ENCODE results near the gene ANKFN1. TPM values are rescaled to one million over a fixed set of nuclear protein-coding genes. Genes with fewer than 3 reads are reported as not detected.

ANKFN1 gene
- total and polyA plus RNA-seq, 2 of the 13 experiments (the other 11 are each of a cell fraction or from before 2014, with no cell fraction given), result not detected

- in situ Hi-C loops (cut with HindIII; ENCODE audit: extremely low pct_ligation_motif_present, low pct_unique_long_range_greater_than_20kb), result no loop called here
- intact Hi-C loops (cut with micrococcal nuclease; ENCODE audit: unreplicated experiment), result no loop called here
- H4K20me1 ChIP-seq (ENCODE audit: insufficient read depth, low read length), result no peaks in the 10 kb centered on the region
- no peaks in the 10 kb centered on the region for H3K9me3 ChIP-seq (ENCODE audit: low read length)
- ChIA-PET POLR2A (no interaction called here), CTCF (ENCODE audit: low intra/inter-chr PET ratio, low total read pairs) (no interaction called here)
- ATAC-seq (no peak), DNase-seq (ENCODE audit: low spot score) (no peak), FAIRE-seq (no peak)
- H3K4me2 ChIP-seq (ENCODE audit: low read depth, low read length), result no peak overlapping the region
- H3K9ac ChIP-seq (ENCODE audit: insufficient read depth, low read depth, low read length), result no peak overlapping the region
- no peak overlapping the region for H2AFZ ChIP-seq (ENCODE audit: low read length)
- no peaks in the 10 kb centered on the region for H3K4me1 ChIP-seq (ENCODE audit: insufficient read depth, low read length)
- TF ChIP-seq ZNF576 (CRISPR knock-in tag; IDR thresholded peaks at IDR 0.05) (no peak), ATM (IDR thresholded peaks at IDR 0.05; ENCODE audit: borderline replicate concordance) (no peak), ZNF235 (CRISPR knock-in tag; IDR thresholded peaks at IDR 0.05; ENCODE audit: borderline replicate concordance) (no peak), ZFP1 (CRISPR knock-in tag; IDR thresholded peaks at IDR 0.05) (no peak), ZNF747 (CRISPR knock-in tag; IDR thresholded peaks at IDR 0.05; ENCODE audit: borderline replicate concordance) (no peak), RBM22 (optimal IDR thresholded peaks at IDR 0.05; ENCODE audit: low read length) (no peak), ZSCAN25 (CRISPR knock-in tag; IDR thresholded peaks at IDR 0.05) (no peak), ZNF142 (CRISPR knock-in tag; IDR thresholded peaks at IDR 0.05) (no peak), TGIF2 (CRISPR knock-in tag; IDR thresholded peaks at IDR 0.05) (no peak), RNF2 (conservative IDR thresholded peaks at IDR 0.05; ENCODE audit: low read depth) (no peak), EED (CRISPR knock-in tag; IDR thresholded peaks at IDR 0.05) (no peak), ZNF282 (IDR thresholded peaks at IDR 0.05; ENCODE audit: partially characterized antibody) (no peak), ZNF430 (CRISPR knock-in tag; IDR thresholded peaks at IDR 0.05) (no peak), ZNF678 (CRISPR knock-in tag; IDR thresholded peaks at IDR 0.05) (no peak), ZNF770 (CRISPR knock-in tag; IDR thresholded peaks at IDR 0.05) (no peak), MEIS2 (CRISPR knock-in tag; IDR thresholded peaks at IDR 0.05) (no peak), SIX1 (CRISPR knock-in tag; IDR thresholded peaks at IDR 0.05; ENCODE audit: borderline replicate concordance) (no peak)
- H3K27ac ChIP-seq (ENCODE audit: extremely low read length, insufficient read depth, low read length), result no peak overlapping the region
- H3K27me3 ChIP-seq (ENCODE audit: control insufficient read depth in 1 of 2, insufficient read depth in 2 of 2, low read length in 2 of 2), result peaks cover 0 to 3% of the 10 kb centered on the region in 2 experiments; a peak in 2 of 5 replicates
- H3K79me2 ChIP-seq (ENCODE audit: insufficient read depth, low read length), result no peaks in the 10 kb centered on the region
- H3K36me3 ChIP-seq (replicated peaks in 1 of 2; ENCODE audit: control insufficient read depth in 1 of 2, insufficient read depth in 2 of 2, low read length in 2 of 2), result no peaks in the 10 kb centered on the region
- 36% methylated on average over 13 of the region's 13 CpGs for WGBS (ENCODE audit: low lambda C conversion rate)
- no peak overlapping the region for H3K4me3 ChIP-seq (replicated peaks in 1 of 3; ENCODE audit: insufficient read depth in 1 of 3, low read depth in 2 of 3, low read length in 3 of 3)
- BruUV-seq (replicated peaks), result no TSS peak
These were observed 172.2 kb downstream of the ANKFN1 start for GRCh38 chr17:56325313-56326000.

All from HepG2 (cell line).